IMR-90 (cell line): Measurements from ENCODE around the gene MNS1. TPM values are rescaled to one million over a fixed set of nuclear protein-coding genes. Genes with fewer than 3 reads are reported as not detected.

Experiments
- ATAC-seq: fragments of 200-7000 bp; cut with Tn5 transposase; 2 replicates; pipeline ENCODE4 v1.9.1; 2020; ENCODE audit warnings: low read depth, mild to moderate bottlenecking, moderate library complexity
- BruUV-seq: library from RNA; stranded (reverse); fragments of 400-500 nt; replicated peaks from 2 replicates; lab custom pipeline; 2021; lab: Mats Ljungman, UMichigan
- CTCF ChIA-PET: fragments of 300-600 bp; formaldehyde crosslinking; extraction: SDS; loops from one replicate; lab custom pipeline; 2021; ENCODE audit warnings: antibody characterized with exemption; lab: Yijun Ruan, JAX
- POLR2A ChIA-PET: fragments of 300-600 bp; sonication (Branson Sonifier 250); formaldehyde crosslinking; loops from one replicate; lab custom pipeline; 2022; ENCODE audit warnings: antibody characterized with exemption; ENCODE audit not compliant: unreplicated experiment; lab: Charles Lee
- DNase-seq: peaks from one replicate; pipeline ENCODE4 v3.0.0; 2013
- H2AFZ ChIP-seq: replicated peaks from 2 replicates; pipeline ENCODE3; 2013; ENCODE audit warnings: low read length, mild to moderate bottlenecking; ENCODE audit not compliant: poor library complexity
- H2AK5ac ChIP-seq: 2 replicates; pipeline ENCODE4 v1.6.1; 2013; ENCODE audit warnings: low read depth, low read length, inconsistent platforms
- H2AK9ac ChIP-seq: replicated peaks from 2 replicates; pipeline ENCODE3; 2013; ENCODE audit warnings: mild to moderate bottlenecking, low read depth, low read length, moderate library complexity; ENCODE audit not compliant: poor library complexity
- H2BK120ac ChIP-seq: 2 replicates; pipeline ENCODE4 v1.6.1; 2013; ENCODE audit warnings: low read depth, low read length, inconsistent platforms
- H2BK15ac ChIP-seq: 3 replicates; pipeline ENCODE4 v1.6.1; 2013; ENCODE audit warnings: low read depth, low read length, inconsistent platforms
- H2BK20ac ChIP-seq: 2 replicates; pipeline ENCODE4 v1.6.1; 2013; ENCODE audit warnings: low read depth, mild to moderate bottlenecking, inconsistent platforms, low read length, moderate library complexity
- H2BK5ac ChIP-seq: 2 replicates; pipeline ENCODE4 v1.6.1; 2013; ENCODE audit warnings: mild to moderate bottlenecking, low read depth, low read length, inconsistent platforms; ENCODE audit not compliant: poor library complexity, severe bottlenecking
- H3K14ac ChIP-seq: replicated peaks from 2 replicates; pipeline ENCODE4 v1.6.1; 2013; ENCODE audit warnings: low read depth, low read length, inconsistent platforms
- H3K18ac ChIP-seq: 2 replicates; pipeline ENCODE4 v1.6.1; 2013; ENCODE audit warnings: low read depth, low read length, control low read depth
- H3K23ac ChIP-seq: 2 replicates; pipeline ENCODE4 v1.6.1; 2013; ENCODE audit warnings: low read depth, low read length, inconsistent platforms
- H3K27ac ChIP-seq: 2 replicates; pipeline ENCODE4 v1.5.1; 2013; ENCODE audit warnings: mild to moderate bottlenecking, control low read depth, low read length; ENCODE audit not compliant: insufficient read depth
- H3K27me3 ChIP-seq: 2 replicates; pipeline ENCODE4 v1.6.1; 2013; ENCODE audit warnings: low read length; ENCODE audit not compliant: control insufficient read depth, insufficient read depth
- H3K36me3 ChIP-seq: 2 replicates; pipeline ENCODE4 v1.6.1; 2013; ENCODE audit warnings: low read length, mixed read lengths; ENCODE audit not compliant: control insufficient read depth, insufficient read depth
- H3K4ac ChIP-seq: 2 replicates; pipeline ENCODE4 v1.6.1; 2013; ENCODE audit warnings: low read depth, low read length, inconsistent platforms
- H3K4me1 ChIP-seq: 2 replicates; pipeline ENCODE4 v1.6.1; 2013; ENCODE audit warnings: low read length, mixed read lengths; ENCODE audit not compliant: control insufficient read depth, insufficient read depth
- H3K4me2 ChIP-seq: 2 replicates; pipeline ENCODE4 v1.6.1; 2013; ENCODE audit warnings: low read depth, mild to moderate bottlenecking, control low read depth, low read length, moderate library complexity
- H3K4me3 ChIP-seq: 2 replicates; pipeline ENCODE4 v1.5.1; 2013; ENCODE audit warnings: low read depth, mild to moderate bottlenecking, control low read depth, low read length, moderate library complexity; ENCODE audit not compliant: insufficient read depth
- H3K56ac ChIP-seq: 2 replicates; pipeline ENCODE4 v1.6.1; 2013; ENCODE audit warnings: low read length, inconsistent platforms; ENCODE audit not compliant: insufficient read depth; ENCODE audit errors: extremely low read depth
- H3K79me1 ChIP-seq, 2 experiments: 2 replicates each; pipeline ENCODE4 v1.6.1; 2013; ENCODE audit warnings: low read length in 2 of 2, inconsistent platforms in 1 of 2, low read depth in 1 of 2
- H3K9ac ChIP-seq: 2 replicates; pipeline ENCODE4 v1.6.1; 2013; ENCODE audit warnings: low read depth, low read length, control low read depth
- H3K9me1 ChIP-seq: 2 replicates; pipeline ENCODE4 v1.6.1; 2013; ENCODE audit warnings: low read length, inconsistent platforms; ENCODE audit not compliant: insufficient read depth
- H3K9me3 ChIP-seq: 2 replicates; pipeline ENCODE4 v1.6.1; 2013; ENCODE audit warnings: low read length; ENCODE audit not compliant: control insufficient read depth, insufficient read depth
- H4K20me1 ChIP-seq: 2 replicates; pipeline ENCODE4 v1.6.1; 2013; ENCODE audit warnings: low read length, inconsistent platforms; ENCODE audit not compliant: insufficient read depth
- H4K5ac ChIP-seq: 2 replicates; pipeline ENCODE4 v1.6.1; 2013; ENCODE audit warnings: mild to moderate bottlenecking, low read depth, low read length, control low read depth
- H4K8ac ChIP-seq, 2 experiments: 2 replicates each; pipeline ENCODE4 v1.6.1; 2013; ENCODE audit warnings: low read depth in 2 of 2, low read length in 2 of 2, control low read depth in 1 of 2, inconsistent platforms in 1 of 2
- H4K91ac ChIP-seq: 2 replicates; pipeline ENCODE4 v1.6.1; 2013; ENCODE audit warnings: low read depth, low read length, inconsistent platforms; ENCODE audit not compliant: insufficient read depth
- CEBPB ChIP-seq: IDR thresholded peaks from 2 replicates; pipeline ENCODE4 v1.6.1; 2012; ENCODE audit warnings: low read depth, low read length, improper control_type of control experiment
- FOS ChIP-seq: fragments of 150-350 bp; IDR thresholded peaks from 2 replicates; pipeline ENCODE4 v1.6.1; 2016; ENCODE audit warnings: low read depth, low read length
- MAZ ChIP-seq: IDR thresholded peaks from 2 replicates; pipeline ENCODE4 v1.6.1; 2012; ENCODE audit warnings: low read depth, mild to moderate bottlenecking, low read length, improper control_type of control experiment, moderate library complexity, borderline replicate concordance
- NFE2L2 ChIP-seq: fragments of 150-350 bp; IDR thresholded peaks from 2 replicates; pipeline ENCODE4 v1.6.1; 2016; ENCODE audit warnings: low read depth, mild to moderate bottlenecking, low read length
- RAD21 ChIP-seq: IDR thresholded peaks from 2 replicates; pipeline ENCODE4 v1.6.1; 2012; ENCODE audit warnings: low read length, improper control_type of control experiment
- RCOR1 ChIP-seq: IDR thresholded peaks from 2 replicates; pipeline ENCODE4 v1.6.1; 2012; ENCODE audit warnings: mild to moderate bottlenecking, low read length, improper control_type of control experiment; ENCODE audit not compliant: insufficient replicate concordance
- WGBS, 2 experiments: methylation state at CpG; one replicate each; pipeline versions ENCODE4 v1.1.5 to v1.1.7; 2013; ENCODE audit warnings: missing lambda C conversion rate in 2 of 2; ENCODE audit not compliant: insufficient read length in 1 of 2; ENCODE audit errors: extremely low coverage in 2 of 2; 5-methylcytosine and 5-hydroxymethylcytosine counted together
- dilution Hi-C: fragments of 300-500 bp; cut with HindIII; formaldehyde crosslinking; loops from one replicate; pipeline ENCODE4 v1.14.3; 2018; ENCODE audit warnings: low sequenced_read_pairs; ENCODE audit not compliant: unreplicated experiment
- in situ Hi-C: fragments of 300-500 bp; cut with MboI; formaldehyde crosslinking; loops from 3 replicates; pipeline ENCODE4 v1.14.3; 2019; ENCODE audit warnings: low sequenced_read_pairs, inconsistent platforms, mixed read lengths
- intact Hi-C: fragments of 100-400 bp; cut with micrococcal nuclease; formaldehyde crosslinking; loops from 2 replicates; pipeline ENCODE4 v1.10.0; 2022
- polyA plus RNA-seq, 3 experiments: library from polyadenylated mRNA; depleted of rRNA; stranded (reverse); fragments of >200 nt; gene quantifications; 2 replicates each; pipeline ENCODE4 v1.2.3, GENCODE V29; 2012; ENCODE audit warnings: low replicate concordance in 1 of 3
- total RNA-seq: library from RNA; depleted of rRNA; stranded (reverse); fragments of >200 nt; gene quantifications from 2 replicates; pipeline ENCODE4 v1.2.3, GENCODE V29; 2012
- TF ChIP-seq, protein P1 (sequence below): fragments of 150-350 bp; IDR thresholded peaks from 2 replicates; pipeline ENCODE4 v1.6.1; 2016; ENCODE audit warnings: low read depth, mild to moderate bottlenecking, low read length, moderate library complexity, borderline replicate concordance
- TF ChIP-seq, protein P2 (sequence below): conservative IDR thresholded peaks from 2 replicates; pipeline ENCODE4 v1.5.1; 2012; ENCODE audit warnings: mild to moderate bottlenecking, low read depth, low read length, improper control_type of control experiment

Gene MNS1
- total and polyA plus RNA-seq, 2 of the 4 experiments (the other 2 are of a cell fraction): 0.36 to 0.84 TPM

DNA sequence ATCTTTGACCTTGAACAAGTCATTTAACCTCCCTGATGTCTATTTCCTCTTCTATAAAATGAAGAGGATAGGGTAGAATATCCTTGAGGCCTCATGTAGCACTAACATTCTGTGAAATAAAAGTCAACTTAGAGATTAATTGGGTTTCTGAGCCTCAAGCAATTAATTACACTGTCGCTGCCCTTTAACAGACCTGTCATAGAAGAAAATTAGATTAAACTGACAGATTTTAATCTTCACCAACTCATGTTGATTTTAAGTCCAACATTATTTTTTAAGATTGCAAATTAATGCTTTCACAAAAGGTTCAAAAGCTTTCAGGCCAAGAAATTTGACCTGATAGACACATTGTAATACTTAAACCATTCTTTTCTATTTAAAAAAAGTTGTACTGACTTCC is 8.1 kb upstream of the MNS1 start:
- ATAC-seq: no peak
- no peak overlapping the region for H2BK5ac ChIP-seq
- DNase-seq: no peak
- H3K18ac ChIP-seq: no peak overlapping the region
- H3K27ac ChIP-seq: no peak overlapping the region
- no peaks in the 10 kb centered on the region for H3K79me1 ChIP-seq
- no peak overlapping the region for H4K5ac ChIP-seq
- no peak overlapping the region for H2BK15ac ChIP-seq
- H4K8ac ChIP-seq: no peak overlapping the region
- H3K27me3 ChIP-seq: peaks cover 11% of the 10 kb centered on the region
- H3K4me1 ChIP-seq: no peaks in the 10 kb centered on the region
- H3K4me2 ChIP-seq: no peak overlapping the region
- intact Hi-C loops: no loop called here
- H3K4ac ChIP-seq: no peak overlapping the region
- CTCF ChIA-PET: no interaction called here
- no peak overlapping the region for H3K4me3 ChIP-seq
- no peak overlapping the region for H3K14ac ChIP-seq
- WGBS, 2 experiments: no CpG with 5 or more reads among the region's 1 CpG
- H2BK120ac ChIP-seq: no peak overlapping the region
- no peaks in the 10 kb centered on the region for H3K36me3 ChIP-seq
- H2AFZ ChIP-seq: no peak overlapping the region
- POLR2A ChIA-PET: interaction anchor here (0.6 kb wide), 1 partner anchor 181 kb away, joined by 3 read pairs; no protein-coding TSS in a partner anchor
- H3K9me3 ChIP-seq: no peaks in the 10 kb centered on the region
- TF ChIP-seq RAD21 (no peak), MAZ (no peak), RCOR1 (no peak), CEBPB (no peak), FOS (no peak), NFE2L2 (no peak)
- TF ChIP-seq, protein P1, sequence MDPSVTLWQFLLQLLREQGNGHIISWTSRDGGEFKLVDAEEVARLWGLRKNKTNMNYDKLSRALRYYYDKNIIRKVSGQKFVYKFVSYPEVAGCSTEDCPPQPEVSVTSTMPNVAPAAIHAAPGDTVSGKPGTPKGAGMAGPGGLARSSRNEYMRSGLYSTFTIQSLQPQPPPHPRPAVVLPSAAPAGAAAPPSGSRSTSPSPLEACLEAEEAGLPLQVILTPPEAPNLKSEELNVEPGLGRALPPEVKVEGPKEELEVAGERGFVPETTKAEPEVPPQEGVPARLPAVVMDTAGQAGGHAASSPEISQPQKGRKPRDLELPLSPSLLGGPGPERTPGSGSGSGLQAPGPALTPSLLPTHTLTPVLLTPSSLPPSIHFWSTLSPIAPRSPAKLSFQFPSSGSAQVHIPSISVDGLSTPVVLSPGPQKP: no peak
- TF ChIP-seq, protein P2, sequence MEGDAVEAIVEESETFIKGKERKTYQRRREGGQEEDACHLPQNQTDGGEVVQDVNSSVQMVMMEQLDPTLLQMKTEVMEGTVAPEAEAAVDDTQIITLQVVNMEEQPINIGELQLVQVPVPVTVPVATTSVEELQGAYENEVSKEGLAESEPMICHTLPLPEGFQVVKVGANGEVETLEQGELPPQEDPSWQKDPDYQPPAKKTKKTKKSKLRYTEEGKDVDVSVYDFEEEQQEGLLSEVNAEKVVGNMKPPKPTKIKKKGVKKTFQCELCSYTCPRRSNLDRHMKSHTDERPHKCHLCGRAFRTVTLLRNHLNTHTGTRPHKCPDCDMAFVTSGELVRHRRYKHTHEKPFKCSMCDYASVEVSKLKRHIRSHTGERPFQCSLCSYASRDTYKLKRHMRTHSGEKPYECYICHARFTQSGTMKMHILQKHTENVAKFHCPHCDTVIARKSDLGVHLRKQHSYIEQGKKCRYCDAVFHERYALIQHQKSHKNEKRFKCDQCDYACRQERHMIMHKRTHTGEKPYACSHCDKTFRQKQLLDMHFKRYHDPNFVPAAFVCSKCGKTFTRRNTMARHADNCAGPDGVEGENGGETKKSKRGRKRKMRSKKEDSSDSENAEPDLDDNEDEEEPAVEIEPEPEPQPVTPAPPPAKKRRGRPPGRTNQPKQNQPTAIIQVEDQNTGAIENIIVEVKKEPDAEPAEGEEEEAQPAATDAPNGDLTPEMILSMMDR: no peak
- H2AK5ac ChIP-seq: no peak overlapping the region
- no TSS peak for BruUV-seq
- no peak overlapping the region for H2AK9ac ChIP-seq
- H3K9ac ChIP-seq: no peak overlapping the region
- no peaks in the 10 kb centered on the region for H4K20me1 ChIP-seq
- H4K91ac ChIP-seq: no peak overlapping the region
- no peak overlapping the region for H3K56ac ChIP-seq
- no peaks in the 10 kb centered on the region for H3K9me1 ChIP-seq
- no peak overlapping the region for H3K23ac ChIP-seq
- dilution Hi-C loops: no loop called here
- in situ Hi-C loops: no loop called here
- H2BK20ac ChIP-seq: no peak overlapping the region
